HL-60 (cell line): Measurements from ENCODE around the gene LRRC46.

Experiments used
- CTCF ChIP-seq: IDR thresholded peaks from one replicate; pipeline ENCODE4 v1.5.1; 2011; ENCODE audit warnings: low read length, control low read depth, inconsistent platforms; ENCODE audit not compliant: insufficient read depth
- GABPA ChIP-seq: IDR thresholded peaks from 2 replicates; pipeline ENCODE4 v1.6.1; 2012; ENCODE audit warnings: low read depth
- POLR2AphosphoS5 ChIP-seq: IDR thresholded peaks from 2 replicates; pipeline ENCODE4 v1.6.1; 2012; ENCODE audit warnings: low read depth
- REST ChIP-seq: IDR thresholded peaks from 2 replicates; pipeline ENCODE4 v1.6.1; 2012; ENCODE audit warnings: low read depth; ENCODE audit not compliant: insufficient replicate concordance
- SPI1 ChIP-seq: IDR thresholded peaks from 2 replicates; pipeline ENCODE4 v1.6.1; 2012; ENCODE audit warnings: low read depth, mild to moderate bottlenecking, borderline replicate concordance

- TF ChIP-seq CTCF (no peak), POLR2AphosphoS5 (no peak), GABPA (no peak), REST (no peak), SPI1 (no peak)
Measured at GRCh38 chr17:47855737-47856136, 24.3 kb downstream of the LRRC46 start.
